GM19468 (cell line): ENCODE measurements around the gene HGFAC.

Experiments used
- ATAC-seq: cut with Tn5 transposase; IDR thresholded peaks from one replicate; pipeline ENCODE4 v1.9.1; 2021; ENCODE audit warnings: mild to moderate bottlenecking, moderate library complexity, moderate number of reproducible peaks; ENCODE audit not compliant: unreplicated experiment; ENCODE audit errors: extremely low read depth

Gene HGFAC

GRCh38 chr4:3423406-3423805 lies 18.4 kb upstream of the HGFAC start:
- ATAC-seq = no peak

GRCh38 chr4:3423952-3424351 lies 17.8 kb upstream of the HGFAC start:
- no peak for ATAC-seq

- ATAC-seq = no peak
Measured at GRCh38 chr4:3424522-3425095, 17.2 kb upstream of the HGFAC start.

- no peak for ATAC-seq
Measured at GRCh38 chr4:3426465-3427133, 15.2 kb upstream of the HGFAC start.

GRCh38 chr4:3427134-3427476 lies 14.7 kb upstream of the HGFAC start:
- no peak for ATAC-seq

- ATAC-seq = no peak
Measured at GRCh38 chr4:3427706-3428446, 13.9 kb upstream of the HGFAC start.

GRCh38 chr4:3429651-3430050 lies 12.1 kb upstream of the HGFAC start:
- no peak for ATAC-seq

- ATAC-seq = no peak
Measured at GRCh38 chr4:3430524-3430923, 11.2 kb upstream of the HGFAC start.

- no peak for ATAC-seq
Measured at GRCh38 chr4:3431446-3431993, 10.2 kb upstream of the HGFAC start.

- no peak for ATAC-seq
Measured at GRCh38 chr4:3432381-3432790, 9.4 kb upstream of the HGFAC start.

GRCh38 chr4:3433138-3433869 lies 8.5 kb upstream of the HGFAC start:
- ATAC-seq = no peak

GRCh38 chr4:3434881-3435685 lies 6.7 kb upstream of the HGFAC start:
- no peak for ATAC-seq

- ATAC-seq = no peak
Measured at GRCh38 chr4:3435686-3435956, 6.1 kb upstream of the HGFAC start.

GRCh38 chr4:3436048-3436797 lies 5.5 kb upstream of the HGFAC start:
- no peak for ATAC-seq

- no peak for ATAC-seq
Measured at GRCh38 chr4:3436798-3437581, 4.8 kb upstream of the HGFAC start.

GRCh38 chr4:3437582-3437936 lies 4.2 kb upstream of the HGFAC start:
- ATAC-seq = no peak

- ATAC-seq = no peak
Measured at GRCh38 chr4:3437998-3438846, 3.5 kb upstream of the HGFAC start.

- ATAC-seq = no peak
Measured at GRCh38 chr4:3438847-3439180, 3.0 kb upstream of the HGFAC start.
